GM18526 (cell line): ENCODE measurements around the gene CCNK.

Experiments used
- POLR2A ChIP-seq: IDR thresholded peaks from 3 replicates; pipeline ENCODE4 v1.6.1; 2011; ENCODE audit not compliant: insufficient read length; ENCODE audit errors: extremely low read depth

CCNK gene

GRCh38 chr14:99559286-99559990 lies 78.2 kb downstream of the CCNK start:
- TF ChIP-seq POLR2A, result no peak

DNA sequence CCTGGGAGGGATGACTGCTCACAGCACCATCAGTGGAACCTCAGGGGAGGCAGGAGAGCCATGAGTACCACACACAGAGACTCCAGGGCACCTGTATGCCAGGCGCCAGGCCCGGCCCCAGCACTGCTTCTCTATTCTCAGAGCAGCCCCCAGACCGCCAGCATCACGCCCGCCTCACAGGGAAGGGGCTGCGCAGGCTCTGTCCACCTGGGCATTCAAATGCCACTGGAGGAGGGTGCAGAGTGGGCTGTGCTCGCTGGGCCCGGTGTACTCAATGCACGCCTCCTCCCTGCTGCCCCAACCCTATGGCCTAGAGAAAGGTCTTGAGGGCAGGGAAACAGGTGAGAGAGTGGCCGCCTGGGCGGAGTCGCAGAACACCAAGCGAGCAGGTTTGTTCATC lies 79.2 kb downstream of the CCNK start:
- no peak for TF ChIP-seq POLR2A

DNA sequence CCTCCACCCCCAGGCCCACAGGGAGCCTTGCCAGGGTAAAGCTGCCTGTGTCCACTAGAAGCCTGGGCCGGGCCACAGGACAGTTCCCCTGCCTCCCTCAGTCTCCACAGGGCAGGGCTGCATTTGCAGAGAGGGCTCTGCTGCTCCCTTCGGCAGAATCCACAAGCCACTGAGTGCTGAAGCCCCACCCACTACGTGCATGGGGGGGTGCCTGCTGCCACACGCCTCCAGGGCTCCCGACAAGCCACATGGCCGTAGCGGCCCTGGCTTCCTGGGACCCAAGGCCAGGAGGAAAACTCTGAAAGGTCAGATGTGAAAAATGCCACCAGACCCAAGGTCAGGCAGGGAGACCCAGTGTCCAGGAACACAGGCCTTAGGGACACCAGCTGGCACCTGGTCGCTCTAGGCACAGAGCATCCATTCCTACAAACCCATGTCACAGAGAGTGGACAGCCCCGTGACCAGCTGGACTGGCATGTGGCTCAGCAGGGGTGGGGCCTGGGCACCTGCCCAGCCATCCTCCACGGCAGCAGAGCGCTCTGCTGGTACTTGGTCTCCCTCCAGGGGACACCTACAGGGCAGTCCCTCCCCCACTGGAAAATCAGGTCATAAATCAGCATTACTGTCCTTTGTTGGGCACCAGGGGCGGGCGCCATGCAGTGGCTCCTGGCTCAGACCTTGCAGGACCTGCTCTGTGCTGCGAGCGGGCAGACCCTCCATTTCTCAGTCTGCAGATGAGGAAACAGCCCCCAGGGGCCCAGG lies 79.9 kb downstream of the CCNK start:
- no peak for TF ChIP-seq POLR2A

- TF ChIP-seq POLR2A, result no peak
These were observed 80.7 kb downstream of the CCNK start for GRCh38 chr14:99561864-99562263.
